Measurements from ENCODE around the gene TIA1. TPM values are rescaled to one million over a fixed set of nuclear protein-coding genes. Genes with fewer than 3 reads are reported as not detected.
"Not testable (repeated sequence)": the region's sequence is repeated elsewhere in the genome, so short reads cannot be mapped to it uniquely, and the experiment has no call there.

The TIA1 gene
- total and polyA plus RNA-seq, 2 experiments from 2014 or later = 64.8 to 160 TPM

- H3K36me3 ChIP-seq (replicated peaks; ENCODE audit: insufficient read depth, low read depth) = no peaks in the 10 kb centered on the region
Measured at GRCh38 chr2:70280242-70280798, 31.9 kb upstream of the TIA1 start.

DNA sequence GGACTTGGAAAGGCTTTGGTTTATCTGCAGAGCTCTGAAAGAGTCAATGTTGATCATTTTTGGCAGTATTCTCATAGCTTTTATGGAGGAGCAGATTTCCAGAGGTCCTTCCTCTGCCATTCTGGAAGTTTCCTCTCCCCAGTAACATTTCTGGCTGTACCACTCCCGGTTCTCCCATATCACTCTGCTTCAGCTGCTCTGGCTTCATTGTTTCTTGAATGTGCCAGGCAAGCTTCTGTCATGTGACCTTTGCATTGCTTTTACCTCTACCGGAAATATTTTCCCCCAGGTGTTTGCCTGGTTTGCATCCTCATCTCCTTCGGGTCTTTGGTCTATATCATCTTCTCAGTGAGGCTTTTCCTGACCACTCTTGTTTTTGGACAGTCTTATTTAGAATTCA, 21.9 kb upstream of the TIA1 start:
- no peaks in the 10 kb centered on the region for H3K4me1 ChIP-seq (ENCODE audit: insufficient read depth)
- no peaks in the 10 kb centered on the region for H4K20me1 ChIP-seq (ENCODE audit: insufficient read depth, poor library complexity, severe bottlenecking)
- no peak overlapping the region for H3K4me3 ChIP-seq
- no peak overlapping the region for H2AFZ ChIP-seq
- no peaks in the 10 kb centered on the region for H3K9me2 ChIP-seq (replicated peaks; ENCODE audit: insufficient read depth)
- H3K36me3 ChIP-seq (replicated peaks; ENCODE audit: insufficient read depth, low read depth) = no peaks in the 10 kb centered on the region
- TF ChIP-seq EZH2 (IDR thresholded peaks at IDR 0.05; ENCODE audit: borderline replicate concordance) = no peak
- TF ChIP-seq EZH2phosphoT487 (IDR thresholded peaks at IDR 0.05; ENCODE audit: low read depth, severe bottlenecking, unreplicated experiment) = no peak
- no peak for TF ChIP-seq CTCF (IDR thresholded peaks at IDR 0.05; ENCODE audit: poor library complexity)
- no peaks in the 10 kb centered on the region for H3K27me3 ChIP-seq
- no peak for DNase-seq (ENCODE audit: low spot score)
- H3K27ac ChIP-seq = no peak overlapping the region
- H3K4me2 ChIP-seq = no peak overlapping the region
- no peaks in the 10 kb centered on the region for H3K9me3 ChIP-seq (ENCODE audit: low read depth)
- 88% methylated on average over 3 of the region's 3 CpGs for WGBS (ENCODE audit: low lambda C conversion rate, missing lambda C conversion rate)
- H3K79me2 ChIP-seq = peaks cover 5% of the 10 kb centered on the region

More at GRCh38 chr2:70280242-70280798, 31.9 kb upstream of the TIA1 start:
- Histone ChIP-seq H3K9me2 (replicated peaks; ENCODE audit: insufficient read depth) (no peaks in the 10 kb centered on the region), H3K4me3 (no peak overlapping the region), H3K79me2 (peaks cover 19% of the 10 kb centered on the region), H3K9me3 (ENCODE audit: low read depth) (no peaks in the 10 kb centered on the region), H3K27ac (no peak overlapping the region), H2AFZ (no peak overlapping the region), H4K20me1 (ENCODE audit: insufficient read depth, poor library complexity, severe bottlenecking) (peaks cover 16% of the 10 kb centered on the region), H3K27me3 (no peaks in the 10 kb centered on the region), H3K4me2 (no peak overlapping the region), H3K4me1 (ENCODE audit: insufficient read depth) (no peaks in the 10 kb centered on the region)
- no peak for DNase-seq (ENCODE audit: low spot score)
- WGBS (ENCODE audit: low lambda C conversion rate, missing lambda C conversion rate) = 98% methylated on average over 2 of the region's 2 CpGs
- no peak for TF ChIP-seq EZH2phosphoT487 (IDR thresholded peaks at IDR 0.05; ENCODE audit: low read depth, severe bottlenecking, unreplicated experiment)
- TF ChIP-seq EZH2 (IDR thresholded peaks at IDR 0.05; ENCODE audit: borderline replicate concordance) = no peak
- no peak for TF ChIP-seq CTCF (IDR thresholded peaks at IDR 0.05; ENCODE audit: poor library complexity)

- H4K20me1 ChIP-seq (ENCODE audit: insufficient read depth, poor library complexity, severe bottlenecking); H3K79me2 ChIP-seq; H3K4me2 ChIP-seq; H3K36me3 ChIP-seq (replicated peaks; ENCODE audit: insufficient read depth, low read depth); H3K9me2 ChIP-seq (replicated peaks; ENCODE audit: insufficient read depth); H3K9me3 ChIP-seq (ENCODE audit: low read depth); H3K27ac ChIP-seq; H3K4me3 ChIP-seq; H3K27me3 ChIP-seq; H2AFZ ChIP-seq; H3K4me1 ChIP-seq (ENCODE audit: insufficient read depth): not testable (repeated sequence)
- peak; percentile 19 for DNase-seq (ENCODE audit: low spot score)
- WGBS (ENCODE audit: low lambda C conversion rate, missing lambda C conversion rate) = 93% methylated on average over 18 of the region's 18 CpGs
Measured at GRCh38 chr2:70269422-70270302, 21.2 kb upstream of the TIA1 start.

DNA sequence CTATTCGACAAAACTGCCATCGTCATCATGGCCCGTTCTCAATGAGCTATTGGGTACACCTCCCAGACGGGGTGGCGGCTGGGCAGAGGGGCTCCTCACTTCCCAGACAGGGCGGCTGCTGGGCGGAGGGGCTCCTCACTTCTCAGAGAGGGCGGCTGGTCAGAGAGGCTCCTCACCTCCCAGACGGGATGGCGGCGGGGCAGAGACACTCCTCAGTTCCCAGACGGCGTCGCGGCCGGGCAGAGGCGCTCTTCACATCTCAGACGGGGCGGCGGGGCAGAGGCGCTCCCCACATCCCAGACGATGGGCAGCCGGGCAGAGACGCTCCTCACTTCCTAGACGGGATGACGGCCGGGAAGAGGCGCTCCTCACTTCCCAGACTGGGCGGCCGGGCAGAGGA, 18.5 kb upstream of the TIA1 start:
- not testable (repeated sequence) for H3K27me3 ChIP-seq; H2AFZ ChIP-seq; H3K27ac ChIP-seq; H3K9me3 ChIP-seq (ENCODE audit: low read depth); H3K9me2 ChIP-seq (replicated peaks; ENCODE audit: insufficient read depth); H3K4me2 ChIP-seq; H4K20me1 ChIP-seq (ENCODE audit: insufficient read depth, poor library complexity, severe bottlenecking); H3K4me3 ChIP-seq; H3K36me3 ChIP-seq (replicated peaks; ENCODE audit: insufficient read depth, low read depth); H3K4me1 ChIP-seq (ENCODE audit: insufficient read depth); DNase-seq (ENCODE audit: low spot score)
- peaks cover 25% of the 10 kb centered on the region for H3K79me2 ChIP-seq
- WGBS (ENCODE audit: low lambda C conversion rate, missing lambda C conversion rate) = 99% methylated on average over 13 of the region's 30 CpGs

Data from hepatocyte (in vitro differentiated cells).